Psoas muscle (tissue), 8 donors: ENCODE data around the gene KSR1. TPM values are rescaled to one million over a fixed set of nuclear protein-coding genes. Genes with fewer than 3 reads are reported as not detected.

Source experiments
- ATAC-seq, 4 donors: fragments of 200-7000 bp; cut with Tn5 transposase; one replicate each; pipeline ENCODE4 v1.9.1; 2020; ENCODE audit warnings: moderate library complexity in 3 of 4, mild to moderate bottlenecking in 2 of 4
- DNase-seq, 2 donors: peaks; one replicate each; pipeline ENCODE4 v3.0.0-alpha.2; 2020
- H3K27ac ChIP-seq: fragments of 200-600 bp; one replicate; pipeline ENCODE4 v1.8.0; 2022
- H3K27me3 ChIP-seq, 3 donors: fragments of 200-600 bp in 1 of 3; one replicate each; pipeline versions ENCODE4 v1.6.1 to v1.8.0; 2013 to 2022; ENCODE audit warnings: low read length in 2 of 3, mild to moderate bottlenecking in 2 of 3, moderate library complexity in 1 of 3; ENCODE audit not compliant: insufficient read depth in 3 of 3
- H3K36me3 ChIP-seq, 2 donors: fragments of 200-600 bp in 1 of 2; one replicate each; pipeline versions ENCODE4 v1.6.1 to v1.8.0; 2013 to 2022; ENCODE audit warnings: low read depth in 1 of 2, mild to moderate bottlenecking in 1 of 2, moderate library complexity in 1 of 2; ENCODE audit not compliant: insufficient read depth in 1 of 2
- H3K4me1 ChIP-seq: fragments of 200-600 bp; one replicate; pipeline ENCODE4 v1.8.0; 2022
- H3K4me3 ChIP-seq: fragments of 200-600 bp; one replicate; pipeline ENCODE4 v1.8.0; 2022; ENCODE audit warnings: mild to moderate bottlenecking
- H3K9me3 ChIP-seq: fragments of 200-600 bp; one replicate; pipeline ENCODE4 v1.8.0; 2022
- WGBS, 3 donors: extraction: QIAGEN DNeasy Blood & Tissue Kit; methylation state at CpG; one replicate each; pipeline versions ENCODE4 v1.1.6 to v1.1.7; 2013; 5-methylcytosine and 5-hydroxymethylcytosine counted together
- intact Hi-C, 2 donors: fragments of 100-400 bp; cut with DNase I; formaldehyde crosslinking; loops; one replicate each; pipeline versions ENCODE4 v1.11.0 to v1.14.2; 2022
- polyA plus RNA-seq, 3 donors: library from polyadenylated mRNA; stranded (reverse); fragments of 200-250 nt; gene quantifications; one replicate each; pipeline ENCODE4 v1.2.3, GENCODE V29; 2013
- total RNA-seq, 4 donors: library from RNA; stranded (reverse); fragmentation: NEBNext Ultra II Directional in 2 of 4; extraction: Animal tissue kit (Norgen Biotek cat#: 25700) in 2 of 4; gene quantifications; one replicate each; pipeline versions ENCODE4 v1.2.1 to v1.2.4, GENCODE V29; 2021 to 2023
- TF ChIP-seq, protein P1 (sequence below): fragments of 200-600 bp; IDR thresholded peaks from one replicate; pipeline ENCODE4 v1.8.0; 2022; ENCODE audit warnings: antibody characterized with exemption
- donor health status: healthy with polysubstance abuse.
- donor health status: DM: no; HTN: no; CAD: no; lungs with moderate emphysema.
- donor health status: Bipolar disorder and iron deficiency.
- donor health status: healthy.
- donor health status: DM: yes; HTN: yes; CAD: no.
- donor health status: DM: no; HTN: no; CAD: no.
- donor health status: DM: no; HTN: no; CAD: no.
- donor health status: DM: yes; HTN: yes; CAD: no.

The KSR1 gene
- total and polyA plus RNA-seq, 7 donors: 7.8 to 93.0 (median 46.5) TPM

DNA sequence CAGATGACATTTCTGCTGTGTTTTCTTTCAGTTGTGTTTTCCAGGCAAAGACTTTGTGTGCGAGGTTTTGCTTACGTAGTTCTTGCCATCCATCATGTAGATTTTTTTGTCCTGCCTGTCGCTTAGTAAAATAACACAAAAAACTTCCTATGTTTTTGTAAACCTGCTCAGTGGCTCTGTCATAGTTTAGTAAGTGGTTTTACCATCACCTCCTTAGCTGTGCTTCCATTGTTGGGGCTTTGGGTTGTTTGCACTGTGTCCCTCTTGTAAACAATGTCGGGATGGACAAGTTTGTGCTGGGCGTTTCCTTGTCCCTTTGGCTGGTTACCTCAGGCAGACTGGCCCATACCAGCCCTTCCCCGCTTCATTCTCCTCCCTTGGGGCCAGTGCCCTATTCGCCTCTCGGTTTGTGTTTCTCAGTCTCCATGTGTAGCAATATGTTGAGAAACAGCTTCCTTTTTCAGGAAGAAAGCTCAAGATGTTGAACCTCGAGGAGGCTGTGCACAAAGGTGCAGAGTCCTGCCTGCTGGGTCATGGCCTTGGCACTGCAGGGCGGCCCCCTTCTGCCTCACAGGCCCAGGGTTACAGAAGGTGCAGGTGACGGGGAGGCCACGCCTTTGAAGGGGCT is 74.6 kb downstream of the KSR1 start:
- no peaks in the 10 kb centered on the region for H3K36me3 ChIP-seq
- peak in 1 of 2 donors; percentile 25 for DNase-seq
- no peaks in the 10 kb centered on the region for H3K27me3 ChIP-seq
- H3K27ac ChIP-seq: no peak overlapping the region
- WGBS, 3 donors: 78 to 85% (median 79%) methylated on average over 12 of the region's 12 CpGs
- intact Hi-C loops: no loop called here
- no peak overlapping the region for H3K4me3 ChIP-seq
- no peaks in the 10 kb centered on the region for H3K4me1 ChIP-seq
- TF ChIP-seq, protein P1, sequence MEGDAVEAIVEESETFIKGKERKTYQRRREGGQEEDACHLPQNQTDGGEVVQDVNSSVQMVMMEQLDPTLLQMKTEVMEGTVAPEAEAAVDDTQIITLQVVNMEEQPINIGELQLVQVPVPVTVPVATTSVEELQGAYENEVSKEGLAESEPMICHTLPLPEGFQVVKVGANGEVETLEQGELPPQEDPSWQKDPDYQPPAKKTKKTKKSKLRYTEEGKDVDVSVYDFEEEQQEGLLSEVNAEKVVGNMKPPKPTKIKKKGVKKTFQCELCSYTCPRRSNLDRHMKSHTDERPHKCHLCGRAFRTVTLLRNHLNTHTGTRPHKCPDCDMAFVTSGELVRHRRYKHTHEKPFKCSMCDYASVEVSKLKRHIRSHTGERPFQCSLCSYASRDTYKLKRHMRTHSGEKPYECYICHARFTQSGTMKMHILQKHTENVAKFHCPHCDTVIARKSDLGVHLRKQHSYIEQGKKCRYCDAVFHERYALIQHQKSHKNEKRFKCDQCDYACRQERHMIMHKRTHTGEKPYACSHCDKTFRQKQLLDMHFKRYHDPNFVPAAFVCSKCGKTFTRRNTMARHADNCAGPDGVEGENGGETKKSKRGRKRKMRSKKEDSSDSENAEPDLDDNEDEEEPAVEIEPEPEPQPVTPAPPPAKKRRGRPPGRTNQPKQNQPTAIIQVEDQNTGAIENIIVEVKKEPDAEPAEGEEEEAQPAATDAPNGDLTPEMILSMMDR: no peak
- peak in 1 of 4 donors; percentile 43 for ATAC-seq
- H3K9me3 ChIP-seq: no peaks in the 10 kb centered on the region

DNA sequence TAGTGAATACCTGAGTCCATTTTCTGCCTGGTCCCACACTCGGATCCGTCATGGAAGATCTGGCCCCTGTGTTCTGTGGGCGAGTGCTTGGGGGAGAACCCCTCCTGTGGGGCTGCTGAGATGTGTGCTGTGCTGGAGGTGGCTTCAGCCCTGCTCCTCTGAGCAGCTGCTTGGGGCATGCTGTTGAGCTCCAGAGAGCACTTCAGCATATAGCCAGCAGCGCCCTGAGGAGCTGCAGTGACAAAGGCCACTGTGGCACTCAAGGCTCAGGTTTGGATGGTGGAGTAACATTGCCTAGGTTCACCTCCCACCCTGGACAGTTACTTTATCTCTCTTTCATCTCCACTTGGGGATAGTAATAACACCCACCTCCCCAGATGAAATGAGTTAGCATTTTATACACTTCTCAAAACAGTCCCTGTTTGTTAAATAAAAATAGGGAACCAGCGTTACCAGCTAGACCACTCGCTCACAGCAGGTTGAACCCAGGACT is 75.3 kb downstream of the KSR1 start:
- intact Hi-C loops: no loop called here
- ATAC-seq: no peak
- TF ChIP-seq, protein P1: no peak
- H3K4me3 ChIP-seq: no peak overlapping the region
- H3K27me3 ChIP-seq: no peaks in the 10 kb centered on the region
- WGBS, 3 donors: 91 to 95% (median 94%) methylated on average over 6 of the region's 6 CpGs
- no peak overlapping the region for H3K27ac ChIP-seq
- no peaks in the 10 kb centered on the region for H3K4me1 ChIP-seq
- H3K36me3 ChIP-seq: no peaks in the 10 kb centered on the region
- DNase-seq: no peak
- no peaks in the 10 kb centered on the region for H3K9me3 ChIP-seq

DNA sequence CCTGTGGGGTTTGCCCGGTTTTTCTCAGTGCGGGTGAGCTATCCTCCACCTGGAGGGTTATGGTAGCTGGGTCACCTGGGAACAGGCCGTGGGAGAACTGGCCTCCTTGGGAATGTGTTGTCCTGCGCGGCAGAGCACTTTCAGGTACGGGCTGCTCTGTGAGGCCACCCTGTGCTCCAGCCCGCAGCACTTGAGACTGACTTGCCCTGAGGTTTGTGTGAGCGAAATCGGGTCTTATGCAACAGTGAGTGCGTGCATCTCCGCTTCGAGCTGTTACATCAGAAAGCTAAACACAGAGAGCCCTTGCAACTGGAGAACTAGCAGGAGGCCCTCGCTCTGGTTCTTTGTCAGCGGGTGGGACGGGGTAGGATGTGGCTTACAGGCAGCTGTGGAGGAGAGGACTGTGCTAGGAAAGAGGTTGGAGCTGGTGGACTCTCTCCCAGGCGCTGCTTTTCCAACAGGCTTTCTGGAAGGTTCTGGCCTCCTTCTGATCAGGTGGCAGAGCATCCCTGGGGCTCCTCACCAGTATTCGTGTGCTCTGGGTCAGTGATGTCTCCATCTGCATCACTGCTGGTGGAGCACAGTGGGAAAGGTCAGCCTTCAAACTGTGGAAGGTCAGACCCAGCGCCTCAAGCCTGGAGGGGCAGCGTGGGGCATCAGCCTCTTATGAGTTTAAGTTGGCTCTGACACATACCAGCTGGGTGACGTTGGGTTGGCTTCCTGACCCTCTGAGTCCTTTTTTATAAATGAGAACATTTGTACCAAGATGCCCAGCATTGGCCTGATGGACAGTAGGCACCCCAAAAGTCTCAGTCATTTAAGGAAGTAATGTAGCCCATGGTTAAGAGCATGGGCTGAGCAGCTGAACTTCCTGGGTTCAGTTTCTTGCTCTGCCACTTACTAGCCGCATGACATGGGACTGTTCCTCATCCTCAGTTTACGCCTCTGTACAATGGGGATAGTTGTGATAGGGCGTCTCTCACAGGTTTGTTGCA is 76.3 kb downstream of the KSR1 start:
- intact Hi-C loops: no loop called here
- Histone ChIP-seq H3K27ac (no peak overlapping the region), H3K4me3 (no peak overlapping the region), H3K36me3 (no peaks in the 10 kb centered on the region), H3K27me3 (no peaks in the 10 kb centered on the region), H3K4me1 (no peaks in the 10 kb centered on the region), H3K9me3 (no peaks in the 10 kb centered on the region)
- TF ChIP-seq, protein P1: no peak
- DNase-seq: peak in 1 of 2 donors; percentile 21
- ATAC-seq: no peak
- WGBS, 3 donors: 88 to 91% (median 89%) methylated on average over 23 of the region's 23 CpGs

DNA sequence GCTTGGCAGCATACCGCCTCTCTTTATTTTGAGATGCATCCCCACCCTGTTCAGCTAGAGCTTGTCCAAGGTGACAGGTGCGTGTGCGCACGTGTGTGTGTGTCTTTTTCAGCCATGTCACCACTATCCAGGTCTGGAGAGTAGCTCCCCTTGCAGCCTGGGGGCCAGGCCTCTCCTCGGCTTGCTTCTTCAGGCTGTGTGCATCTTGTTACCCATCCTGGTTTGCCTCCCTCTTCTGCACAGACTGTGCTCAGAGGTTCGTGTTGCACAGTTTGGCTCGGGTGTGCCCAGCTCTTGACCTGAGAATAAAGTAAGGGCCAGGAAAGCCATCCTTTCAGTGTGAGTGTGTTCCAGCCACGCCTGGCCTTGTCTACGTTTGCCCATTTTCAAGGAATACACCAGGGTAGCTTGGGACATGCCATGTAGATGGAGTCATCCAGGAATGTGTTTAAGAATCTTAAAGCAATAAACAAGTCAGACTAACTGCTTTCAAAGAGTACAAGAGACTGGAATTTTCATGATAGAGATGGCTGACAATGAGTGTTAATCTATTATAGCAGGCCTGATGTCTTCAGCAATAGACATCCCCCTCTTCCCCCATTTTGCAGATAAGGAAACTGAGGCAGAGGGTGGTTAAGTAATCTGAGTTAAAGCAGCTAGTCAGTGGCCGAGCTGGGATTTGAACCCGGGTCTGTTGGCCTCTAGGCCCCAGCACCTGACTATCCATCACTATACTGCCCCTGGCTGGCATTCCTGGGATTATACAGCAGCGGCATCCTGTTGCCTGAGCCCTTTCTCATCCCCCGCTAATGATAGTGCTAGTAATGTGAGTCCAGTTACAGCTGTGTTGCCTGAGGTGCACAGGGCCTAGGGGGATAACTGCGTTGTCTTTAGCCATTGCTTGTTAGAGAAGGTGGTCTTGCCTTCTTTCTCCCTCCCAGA is 77.9 kb downstream of the KSR1 start:
- H3K27me3 ChIP-seq: no peaks in the 10 kb centered on the region
- H3K4me3 ChIP-seq: no peak overlapping the region
- no peaks in the 10 kb centered on the region for H3K36me3 ChIP-seq
- no peaks in the 10 kb centered on the region for H3K4me1 ChIP-seq
- no peaks in the 10 kb centered on the region for H3K9me3 ChIP-seq
- ATAC-seq (no peak), DNase-seq (no peak)
- TF ChIP-seq, protein P1: no peak
- WGBS, 3 donors: 80 to 90% (median 89%) methylated on average over 14 of the region's 14 CpGs
- intact Hi-C loops: no loop called here
- no peak overlapping the region for H3K27ac ChIP-seq
